OCI-LY3 (cell line): ENCODE results near the gene ZNF12.

Experiments used
- EZH2phosphoT487 ChIP-seq: fragments of 200-600 bp; shearing (Covaris generic); IDR thresholded peaks from 2 replicates; pipeline ENCODE4 v1.6.1; 2018; ENCODE audit warnings: antibody characterized with exemption, mixed run types, low read depth
- TF ChIP-seq, protein P1 (sequence below): fragments of 200-600, 300-600 bp; sonication (generic); IDR thresholded peaks from 2 replicates; pipeline ENCODE4 v1.5.1; 2014; ENCODE audit warnings: antibody characterized with exemption, low read length, low read depth

DNA sequence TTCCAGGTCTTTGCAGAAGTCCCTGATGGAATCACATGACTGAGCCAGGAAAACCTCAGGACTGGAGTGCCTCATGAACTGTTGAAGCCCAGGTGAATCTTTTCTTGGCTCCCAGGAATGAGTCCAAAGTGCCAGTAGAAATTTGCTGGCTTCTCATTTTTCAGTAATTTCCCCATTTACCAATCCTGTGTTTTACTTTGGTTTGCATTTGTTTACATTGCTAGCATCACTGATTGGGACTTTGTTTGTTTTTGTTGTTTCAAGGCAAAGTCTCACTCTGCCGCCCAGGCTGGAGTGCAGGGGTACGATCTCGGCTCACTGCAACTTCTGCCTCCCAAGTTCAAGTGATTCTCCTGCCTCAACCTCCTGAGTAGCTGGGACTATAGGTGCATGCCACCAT, 1.6 kb upstream of the ZNF12 start:
- TF ChIP-seq, protein P1, sequence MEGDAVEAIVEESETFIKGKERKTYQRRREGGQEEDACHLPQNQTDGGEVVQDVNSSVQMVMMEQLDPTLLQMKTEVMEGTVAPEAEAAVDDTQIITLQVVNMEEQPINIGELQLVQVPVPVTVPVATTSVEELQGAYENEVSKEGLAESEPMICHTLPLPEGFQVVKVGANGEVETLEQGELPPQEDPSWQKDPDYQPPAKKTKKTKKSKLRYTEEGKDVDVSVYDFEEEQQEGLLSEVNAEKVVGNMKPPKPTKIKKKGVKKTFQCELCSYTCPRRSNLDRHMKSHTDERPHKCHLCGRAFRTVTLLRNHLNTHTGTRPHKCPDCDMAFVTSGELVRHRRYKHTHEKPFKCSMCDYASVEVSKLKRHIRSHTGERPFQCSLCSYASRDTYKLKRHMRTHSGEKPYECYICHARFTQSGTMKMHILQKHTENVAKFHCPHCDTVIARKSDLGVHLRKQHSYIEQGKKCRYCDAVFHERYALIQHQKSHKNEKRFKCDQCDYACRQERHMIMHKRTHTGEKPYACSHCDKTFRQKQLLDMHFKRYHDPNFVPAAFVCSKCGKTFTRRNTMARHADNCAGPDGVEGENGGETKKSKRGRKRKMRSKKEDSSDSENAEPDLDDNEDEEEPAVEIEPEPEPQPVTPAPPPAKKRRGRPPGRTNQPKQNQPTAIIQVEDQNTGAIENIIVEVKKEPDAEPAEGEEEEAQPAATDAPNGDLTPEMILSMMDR, result no peak
- TF ChIP-seq EZH2phosphoT487, result no peak
